Kidney epithelial cell (primary cell): ENCODE data around the gene MRGPRD. TPM values are rescaled to one million over a fixed set of nuclear protein-coding genes. Genes with fewer than 3 reads are reported as not detected.

ENCODE experiments used
- DNase-seq: peaks from one replicate; pipeline ENCODE4 v3.0.0-alpha.2; 2010; ENCODE audit warnings: low read depth
- H3K27me3 ChIP-seq: 2 replicates; pipeline ENCODE4 v1.6.0; 2011; ENCODE audit warnings: low read length; ENCODE audit not compliant: control insufficient read depth, insufficient read depth
- H3K36me3 ChIP-seq: 2 replicates; pipeline ENCODE4 v1.5.1; 2011; ENCODE audit warnings: low read length; ENCODE audit not compliant: control insufficient read depth, insufficient read depth
- H3K4me3 ChIP-seq: 2 replicates; pipeline ENCODE4 v1.5.1; 2011; ENCODE audit warnings: low read depth, mild to moderate bottlenecking, control low read depth, low read length
- total RNA-seq: library from RNA; depleted of rRNA; stranded (reverse); fragments of >200 nt; gene quantifications from 2 replicates; pipeline ENCODE4 v1.2.3, GENCODE V29; 2015
- TF ChIP-seq, protein P1 (sequence below): IDR thresholded peaks from 2 replicates; pipeline ENCODE4 v1.5.1; 2011; ENCODE audit warnings: mild to moderate bottlenecking, moderate library complexity, low read length, control low read depth, inconsistent platforms; ENCODE audit not compliant: insufficient read depth, poor library complexity, severe bottlenecking

The MRGPRD gene
- total RNA-seq, 1 donor from 2014 or later = not detected

DNA sequence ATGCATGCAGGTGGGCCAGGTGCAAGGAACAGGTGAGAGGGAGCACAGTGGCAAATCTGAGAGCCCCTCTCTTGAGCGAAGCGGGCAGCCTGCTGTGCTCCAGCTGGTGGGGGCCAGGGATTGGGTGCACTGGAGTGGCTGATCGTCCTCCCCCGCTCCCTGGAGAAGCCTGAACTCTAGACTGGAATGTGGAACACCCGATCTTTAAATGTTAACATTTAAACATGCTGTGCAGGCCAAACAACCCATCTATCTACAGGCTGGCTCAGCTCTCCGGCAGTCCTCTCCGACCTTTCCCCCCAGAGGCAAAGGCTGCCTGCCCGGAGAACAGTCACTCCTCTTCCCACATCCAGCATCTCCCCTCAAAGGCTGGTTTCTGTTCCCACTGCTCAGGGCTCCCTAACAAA, 27.2 kb upstream of the MRGPRD start:
- Histone ChIP-seq H3K4me3 (no peak overlapping the region), H3K36me3 (no peaks in the 10 kb centered on the region)
- TF ChIP-seq, protein P1, sequence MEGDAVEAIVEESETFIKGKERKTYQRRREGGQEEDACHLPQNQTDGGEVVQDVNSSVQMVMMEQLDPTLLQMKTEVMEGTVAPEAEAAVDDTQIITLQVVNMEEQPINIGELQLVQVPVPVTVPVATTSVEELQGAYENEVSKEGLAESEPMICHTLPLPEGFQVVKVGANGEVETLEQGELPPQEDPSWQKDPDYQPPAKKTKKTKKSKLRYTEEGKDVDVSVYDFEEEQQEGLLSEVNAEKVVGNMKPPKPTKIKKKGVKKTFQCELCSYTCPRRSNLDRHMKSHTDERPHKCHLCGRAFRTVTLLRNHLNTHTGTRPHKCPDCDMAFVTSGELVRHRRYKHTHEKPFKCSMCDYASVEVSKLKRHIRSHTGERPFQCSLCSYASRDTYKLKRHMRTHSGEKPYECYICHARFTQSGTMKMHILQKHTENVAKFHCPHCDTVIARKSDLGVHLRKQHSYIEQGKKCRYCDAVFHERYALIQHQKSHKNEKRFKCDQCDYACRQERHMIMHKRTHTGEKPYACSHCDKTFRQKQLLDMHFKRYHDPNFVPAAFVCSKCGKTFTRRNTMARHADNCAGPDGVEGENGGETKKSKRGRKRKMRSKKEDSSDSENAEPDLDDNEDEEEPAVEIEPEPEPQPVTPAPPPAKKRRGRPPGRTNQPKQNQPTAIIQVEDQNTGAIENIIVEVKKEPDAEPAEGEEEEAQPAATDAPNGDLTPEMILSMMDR = no peak

DNA sequence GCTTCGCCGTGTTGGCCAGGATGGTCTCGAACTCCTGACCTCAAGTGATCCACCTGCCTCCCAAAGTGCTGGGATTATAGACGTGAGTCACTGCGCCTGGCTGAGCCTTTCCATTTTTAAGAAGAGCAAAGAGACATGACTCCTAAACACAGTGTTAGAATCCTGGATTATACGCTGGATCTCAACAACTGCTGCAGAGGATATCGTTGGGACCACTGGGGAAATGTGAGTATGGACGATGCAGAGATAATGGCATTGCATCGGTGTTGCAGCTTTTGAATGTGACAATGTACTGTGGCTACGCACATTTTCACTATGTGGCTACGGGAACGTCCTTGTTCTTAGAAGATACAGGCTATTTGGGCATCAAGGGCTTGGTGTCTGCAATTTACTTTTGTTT, 26.0 kb upstream of the MRGPRD start:
- H3K36me3 ChIP-seq = no peaks in the 10 kb centered on the region
- TF ChIP-seq, protein P1 = no peak
- H3K27me3 ChIP-seq = peaks cover 3% of the 10 kb centered on the region
- H3K4me3 ChIP-seq = no peak overlapping the region
- no peak for DNase-seq

More for the DNA sequence above, 27.2 kb upstream of the MRGPRD start:
- no peak for DNase-seq
- no peaks in the 10 kb centered on the region for H3K27me3 ChIP-seq

DNA sequence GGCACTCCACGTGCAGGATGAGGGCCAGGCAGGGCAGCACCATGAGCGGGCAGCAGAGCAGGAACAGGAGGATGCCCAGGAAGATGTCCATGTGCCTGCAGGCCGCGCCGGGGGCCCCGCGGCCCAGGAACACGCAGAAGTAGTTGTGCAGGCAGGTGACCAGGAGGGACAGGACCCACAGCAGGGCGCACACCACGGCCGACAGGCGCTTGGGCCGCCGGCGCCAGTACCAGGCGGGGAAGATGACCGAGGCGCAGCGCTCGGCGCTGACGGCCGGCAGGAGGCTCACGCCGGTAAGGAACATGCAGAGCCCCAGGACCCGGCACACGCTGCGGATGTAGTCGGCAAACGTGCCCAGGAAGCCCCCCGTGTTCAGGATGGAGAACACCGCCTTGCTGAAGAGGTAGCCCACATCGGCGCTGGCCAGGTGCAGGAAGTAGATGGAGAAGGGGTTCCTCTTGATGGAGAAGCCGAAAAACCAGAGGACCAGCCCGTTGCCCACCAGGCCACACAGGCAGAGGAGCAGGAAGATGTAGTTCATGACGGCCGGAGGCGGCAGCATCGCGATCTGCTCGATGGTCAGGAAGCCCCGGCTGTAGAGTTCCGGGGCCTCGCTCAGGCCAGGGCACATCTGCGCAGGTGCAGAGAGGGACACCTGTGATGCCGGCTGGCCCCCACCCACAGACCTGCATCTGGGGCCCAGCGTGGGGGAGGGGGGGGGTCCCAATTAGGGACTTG, 25.0 kb upstream of the MRGPRD start:
- TF ChIP-seq, protein P1 = no peak
- DNase-seq = no peak
- Histone ChIP-seq H3K36me3 (no peaks in the 10 kb centered on the region), H3K4me3 (no peak overlapping the region), H3K27me3 (peaks cover 3% of the 10 kb centered on the region)

DNA sequence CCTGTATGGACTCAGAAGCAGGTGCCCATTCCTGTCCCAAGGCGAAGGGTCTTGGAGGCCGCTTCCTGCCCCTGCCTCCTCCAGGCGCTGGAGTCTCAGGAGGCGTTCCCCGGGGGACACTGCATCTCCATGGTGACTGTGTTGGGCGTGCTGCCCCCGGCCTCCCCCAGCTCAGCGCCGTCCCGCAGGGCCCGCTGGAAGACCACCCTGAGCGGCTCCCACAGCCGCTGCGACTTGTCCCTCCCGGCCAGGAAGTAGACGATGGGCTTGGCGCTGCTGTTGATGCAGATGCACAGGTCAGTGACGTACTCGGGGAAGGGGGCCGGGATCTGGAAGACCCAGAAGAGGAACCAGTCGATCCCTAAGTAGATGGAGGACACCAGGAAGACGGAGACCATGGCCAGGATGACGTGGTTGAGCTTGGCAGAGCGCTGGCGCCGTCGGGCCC, 24.4 kb upstream of the MRGPRD start:
- TF ChIP-seq, protein P1 = no peak
- peaks cover 3% of the 10 kb centered on the region for H3K27me3 ChIP-seq
- no peaks in the 10 kb centered on the region for H3K36me3 ChIP-seq
- H3K4me3 ChIP-seq = no peak overlapping the region
- no peak for DNase-seq

DNA sequence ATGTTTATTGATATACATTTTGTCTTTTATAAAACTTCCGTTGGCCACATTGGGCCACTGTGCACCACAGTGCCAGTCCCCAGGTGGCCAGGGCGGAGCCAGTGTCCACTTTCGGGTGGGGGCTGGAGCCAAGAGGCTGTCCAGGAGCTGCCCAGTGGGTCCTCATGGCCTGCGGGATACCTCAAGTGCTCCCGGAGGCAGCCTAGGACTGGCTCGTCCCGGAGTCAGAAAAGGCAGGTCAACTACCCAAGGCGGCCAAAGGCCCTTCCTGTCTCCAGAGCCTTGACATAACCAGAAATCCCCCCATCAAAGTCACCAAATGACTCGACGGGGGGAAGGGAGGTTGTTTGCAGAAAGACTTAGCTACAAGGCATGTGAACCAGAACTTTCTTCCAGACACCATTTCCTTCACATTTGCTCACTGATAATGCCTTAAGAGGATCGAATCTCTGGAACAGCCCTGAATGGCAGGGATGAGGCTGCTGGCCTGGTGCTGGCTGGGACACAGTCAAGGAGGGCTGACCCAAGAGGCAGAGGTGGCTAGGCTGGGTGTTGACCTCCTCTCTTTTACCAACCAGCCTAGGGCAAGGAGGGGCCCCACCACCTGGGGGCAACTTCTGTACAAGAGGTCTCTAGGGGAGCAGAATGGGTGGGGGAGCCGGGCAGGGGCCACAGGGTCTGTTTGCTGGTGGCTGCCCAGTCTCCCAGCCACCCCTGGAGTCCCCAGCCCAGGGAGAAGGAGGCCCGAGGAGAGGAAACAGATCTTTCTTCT, 23.8 kb upstream of the MRGPRD start:
- DNase-seq = no peak
- Histone ChIP-seq H3K27me3 (peaks cover 3% of the 10 kb centered on the region), H3K36me3 (no peaks in the 10 kb centered on the region), H3K4me3 (no peak overlapping the region)
- TF ChIP-seq, protein P1 = no peak
